HepG2 (cell line): ENCODE data around the gene IPO13. TPM values are rescaled to one million over a fixed set of nuclear protein-coding genes. Genes with fewer than 3 reads are reported as not detected.

ENCODE experiments used
- ATF4 ChIP-seq, 2 experiments: fragments of 450-650 bp in 1 of 2; sonication (generic) in 1 of 2; formaldehyde crosslinking; IDR thresholded peaks; 2 replicates each; pipeline versions ENCODE4 v1.5.0 to v1.8.0; 2020 to 2022; ENCODE audit warnings: mild to moderate bottlenecking in 1 of 2, missing genetic modification reagents in 1 of 2
- KLF12 ChIP-seq: sonication (generic); formaldehyde crosslinking; IDR thresholded peaks from 2 replicates; pipeline ENCODE4 v1.4.0; 2020; ENCODE audit warnings: missing genetic modification reagents, borderline replicate concordance
- RXRB ChIP-seq: IDR thresholded peaks from 2 replicates; pipeline ENCODE4 v1.6.1; 2016; ENCODE audit warnings: borderline replicate concordance, missing genetic modification reagents, missing compliant biosample characterization
- STAG1 ChIP-seq: sonication (generic); formaldehyde crosslinking; IDR thresholded peaks from 2 replicates; pipeline ENCODE4 v1.4.0; 2020; ENCODE audit warnings: missing genetic modification reagents
- THAP11 ChIP-seq: IDR thresholded peaks from 2 replicates; pipeline ENCODE4 v1.6.1; 2016; ENCODE audit warnings: missing biosample characterization, missing genetic modification reagents
- ZNF605 ChIP-seq: sonication (generic); formaldehyde crosslinking; IDR thresholded peaks from 2 replicates; pipeline ENCODE4 v1.8.0; 2022; ENCODE audit warnings: mild to moderate bottlenecking, missing genetic modification reagents
- ZNF713 ChIP-seq: sonication (generic); formaldehyde crosslinking; IDR thresholded peaks from 2 replicates; pipeline ENCODE4 v1.4.0; 2020; ENCODE audit warnings: mild to moderate bottlenecking, missing genetic modification reagents
- ZNF761 ChIP-seq: sonication (generic); formaldehyde crosslinking; conservative IDR thresholded peaks from 2 replicates; pipeline ENCODE4 v1.4.0; 2020; ENCODE audit warnings: mild to moderate bottlenecking, missing genetic modification reagents
- ZNF770 ChIP-seq: sonication (generic); formaldehyde crosslinking; IDR thresholded peaks from 2 replicates; pipeline ENCODE4 v1.5.0; 2020; ENCODE audit warnings: mild to moderate bottlenecking, missing genetic modification reagents
- polyA plus RNA-seq, 8 experiments: library from polyadenylated mRNA; depleted of rRNA in 3 of 8; stranded (reverse) in 7 of 8; unstranded in 1 of 8; fragments of >200 nt; fragmentation: Illumina TruSeq in 4 of 8; extraction: Trizol in 4 of 8; gene quantifications; 2 replicates each; pipeline versions ENCODE4 v1.2.1 to v1.2.3, GENCODE V29; 2011 to 2016; ENCODE audit warnings: low read depth in 4 of 8, missing spikeins in 1 of 8, mixed read lengths in 1 of 8; ENCODE audit not compliant: insufficient read depth in 1 of 8
- total RNA-seq, 5 experiments: library from RNA; depleted of rRNA; stranded (reverse); fragments of >200 nt; fragmentation: Illumina TruSeq; extraction: Trizol; gene quantifications; 2 replicates each; pipeline ENCODE4 v1.2.3, GENCODE V29; 2016; ENCODE audit warnings: low read depth in 1 of 5

The IPO13 gene
- total and polyA plus RNA-seq, 2 of the 13 experiments (the other 11 are each of a cell fraction or from before 2014, with no cell fraction given) = 12.9 to 15.6 TPM

GRCh38 chr1:43994794-43995790, 48.3 kb downstream of the IPO13 start (continued):
- TF ChIP-seq ZNF761 (no peak), ZNF605 (CRISPR knock-in tag) (0 out of 2 replicates have a peak, but pooled peaks have one; percentile 37), KLF12 (CRISPR knock-in tag) (0 out of 2 replicates have a peak, but pooled peaks have one; percentile 42), RXRB (CRISPR knock-in tag) (peak; percentile 23; the same call in 1 of the 2 replicates), ATF4 (CRISPR knock-in tag; IDR thresholded peaks at IDR 0.05) (no peak), ZNF713 (CRISPR knock-in tag) (no peak), THAP11 (CRISPR knock-in tag) (peak; percentile 50), ZNF770 (CRISPR knock-in tag) (no peak), STAG1 (CRISPR knock-in tag) (peak; percentile 73)
- TF ChIP-seq, all 625 proteins: peak for 25
